ENCODE data around the gene ATXN10.

- no peak for TF ChIP-seq POLR2AphosphoS2 (IDR thresholded peaks at IDR 0.05; ENCODE audit: low read depth, low read length)
- no peak for TF ChIP-seq MYC (CRISPR knock-in tag; IDR thresholded peaks at IDR 0.05; ENCODE audit: borderline replicate concordance)
- no peak for TF ChIP-seq E2F5 (CRISPR knock-in tag; conservative IDR thresholded peaks at IDR 0.05)
- TF ChIP-seq ZNF24 (IDR thresholded peaks at IDR 0.05), result no peak
- no peak for TF ChIP-seq FOXK2 (IDR thresholded peaks at IDR 0.05)
- TF ChIP-seq CHD2 (IDR thresholded peaks at IDR 0.05; ENCODE audit: low read depth, low read length), result no peak
- no peak for TF ChIP-seq RAD21 (CRISPR knock-in tag; IDR thresholded peaks at IDR 0.05)
- TF ChIP-seq NR3C1 (CRISPR knock-in tag; IDR thresholded peaks at IDR 0.05), result no peak
- no peak for TF ChIP-seq TCF12 (IDR thresholded peaks at IDR 0.05)
- no peak for TF ChIP-seq TCF12 (CRISPR knock-in tag; IDR thresholded peaks at IDR 0.05)
- no peak for TF ChIP-seq PATZ1 (CRISPR knock-in tag; IDR thresholded peaks at IDR 0.05)
- no peak for TF ChIP-seq ZMYM4 (CRISPR knock-in tag; IDR thresholded peaks at IDR 0.05)
- TF ChIP-seq GABPA (IDR thresholded peaks at IDR 0.05; ENCODE audit: low read depth, low read length), result no peak
- TF ChIP-seq GABPA (CRISPR knock-in tag; IDR thresholded peaks at IDR 0.05; ENCODE audit: low read depth), result no peak
- no peak for TF ChIP-seq SMC3 (IDR thresholded peaks at IDR 0.05; ENCODE audit: low read length)
These were observed 104.6 kb downstream of the ATXN10 start for GRCh38 chr22:45776313-45776585.

All from HepG2 (cell line).